Activated CD8-positive, alpha-beta memory T cell treated with anti-CD3 and anti-CD28 coated beads, Interleukin-2, amount 10 ng/mL, durations not matched to agents 7 days and 5 days (primary cell): Measurements from ENCODE around the gene ATF6. TPM values are rescaled to one million over a fixed set of nuclear protein-coding genes. Genes with fewer than 3 reads are reported as not detected.

ENCODE experiments used
- ATAC-seq: fragments of 150-1000 bp; cut with Tn5 transposase; one replicate; pipeline ENCODE4 v1.10.0; 2021; ENCODE audit warnings: moderate library complexity
- CTCF ChIA-PET: fragments of 350-600 bp; sonication (Branson Sonifier 250); formaldehyde crosslinking; loops from one replicate; lab custom pipeline; 2021; ENCODE audit warnings: antibody characterized with exemption; lab: Charles Lee
- DNase-seq: peaks from one replicate; pipeline ENCODE4 v3.0.0-alpha.2; 2020
- H3K27ac Mint-ChIP-seq: one replicate; pipeline ENCODE4 v1.8.0; 2021; ENCODE audit warnings: mild to moderate bottlenecking, mixed read lengths
- H3K27me3 Mint-ChIP-seq: one replicate; pipeline ENCODE4 v1.8.0; 2021; ENCODE audit warnings: mixed read lengths
- H3K36me3 Mint-ChIP-seq: one replicate; pipeline ENCODE4 v1.8.0; 2021; ENCODE audit warnings: mild to moderate bottlenecking, mixed read lengths
- H3K4me1 Mint-ChIP-seq: one replicate; pipeline ENCODE4 v1.8.0; 2021; ENCODE audit warnings: mixed read lengths
- H3K4me3 Mint-ChIP-seq: one replicate; pipeline ENCODE4 v1.8.0; 2021; ENCODE audit warnings: mild to moderate bottlenecking, moderate library complexity, mixed read lengths
- H3K9me3 Mint-ChIP-seq: one replicate; pipeline ENCODE4 v1.8.0; 2022; ENCODE audit warnings: low read depth, mixed read lengths
- total RNA-seq, 2 experiments: library from RNA; stranded (reverse); gene quantifications; one replicate each; pipeline ENCODE4 v1.2.3, GENCODE V29; 2021

ATF6 gene
- total RNA-seq, 2 experiments from 2014 or later: 16.8 to 21.3 TPM

GRCh38 chr1:161988413-161988812 is 222.3 kb downstream of the ATF6 start:
- DNase-seq (no peak), ATAC-seq (no peak)
- Mint-ChIP-seq H3K4me3 (no peak overlapping the region), H3K4me1 (no peaks in the 10 kb centered on the region), H3K27ac (no peak overlapping the region), H3K36me3 (peaks cover 1% of the 10 kb centered on the region), H3K27me3 (peaks cover 15% of the 10 kb centered on the region), H3K9me3 (peaks cover 3% of the 10 kb centered on the region)
- CTCF ChIA-PET: no interaction called here

DNA sequence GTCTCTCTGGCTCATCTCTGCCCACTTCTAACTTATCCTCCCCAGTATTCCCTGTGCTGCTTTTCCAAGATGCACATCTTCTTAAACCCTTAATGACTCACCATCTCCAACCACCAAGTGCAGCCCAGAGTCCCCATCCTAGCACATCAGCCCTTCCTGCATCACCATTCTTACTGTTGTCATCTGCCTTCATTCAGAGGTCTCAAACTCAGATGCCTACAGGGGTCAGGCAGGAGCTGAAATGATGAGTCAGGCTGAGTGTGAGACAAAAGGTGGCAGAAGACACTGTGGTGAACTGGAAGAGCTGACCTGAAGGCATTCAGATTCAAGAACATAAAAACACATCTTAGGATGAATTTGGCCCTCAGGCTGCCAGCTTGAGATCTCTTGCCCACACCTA is 223.0 kb downstream of the ATF6 start:
- Mint-ChIP-seq H3K4me1 (no peaks in the 10 kb centered on the region), H3K36me3 (peaks cover 1% of the 10 kb centered on the region), H3K4me3 (no peak overlapping the region), H3K27me3 (peaks cover 15% of the 10 kb centered on the region), H3K9me3 (peaks cover 3% of the 10 kb centered on the region), H3K27ac (no peak overlapping the region)
- CTCF ChIA-PET: no interaction called here
- DNase-seq (no peak), ATAC-seq (no peak)

GRCh38 chr1:161989786-161990185 is 223.7 kb downstream of the ATF6 start:
- Mint-ChIP-seq H3K27ac (no peak overlapping the region), H3K9me3 (peaks cover 3% of the 10 kb centered on the region), H3K27me3 (peaks cover 15% of the 10 kb centered on the region), H3K4me1 (no peaks in the 10 kb centered on the region), H3K4me3 (no peak overlapping the region), H3K36me3 (peaks cover 1% of the 10 kb centered on the region)
- DNase-seq (no peak), ATAC-seq (no peak)
- CTCF ChIA-PET: no interaction called here

GRCh38 chr1:161993576-161993975 is 227.5 kb downstream of the ATF6 start:
- no peak overlapping the region for H3K4me3 Mint-ChIP-seq
- H3K36me3 Mint-ChIP-seq: no peaks in the 10 kb centered on the region
- ATAC-seq: no peak
- H3K27me3 Mint-ChIP-seq: peaks cover 8% of the 10 kb centered on the region
- H3K4me1 Mint-ChIP-seq: no peaks in the 10 kb centered on the region
- no peaks in the 10 kb centered on the region for H3K9me3 Mint-ChIP-seq
- no peak overlapping the region for H3K27ac Mint-ChIP-seq
- CTCF ChIA-PET: no interaction called here
- no peak for DNase-seq

DNA sequence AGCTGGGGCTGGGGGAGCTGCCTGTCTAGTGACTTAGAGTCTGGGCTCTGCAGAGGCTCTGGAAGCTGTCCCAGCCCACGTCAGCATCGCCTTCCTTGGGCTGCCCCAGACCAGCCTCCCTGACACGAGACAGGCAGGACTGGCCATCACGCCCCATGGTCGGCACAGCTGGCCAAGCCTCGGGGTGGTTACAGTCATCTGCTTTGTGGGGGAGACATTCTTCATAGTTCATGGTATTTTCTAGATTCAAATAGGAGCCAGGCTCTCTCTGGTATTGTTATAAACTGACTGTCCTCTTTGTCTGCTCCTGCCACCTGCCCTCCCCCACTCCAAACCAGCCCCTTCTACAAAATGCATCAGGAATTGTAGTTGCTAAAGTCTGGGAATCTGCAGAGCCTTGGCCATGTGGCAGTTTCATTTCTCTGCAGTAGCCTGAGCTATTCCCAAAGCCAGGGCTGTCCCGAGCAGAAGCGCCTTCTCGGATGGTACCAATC is 228.1 kb downstream of the ATF6 start:
- Mint-ChIP-seq H3K27me3 (peaks cover 8% of the 10 kb centered on the region), H3K9me3 (no peaks in the 10 kb centered on the region), H3K4me3 (no peak overlapping the region), H3K4me1 (no peaks in the 10 kb centered on the region), H3K27ac (no peak overlapping the region), H3K36me3 (no peaks in the 10 kb centered on the region)
- CTCF ChIA-PET: no interaction called here
- ATAC-seq: no peak
- no peak for DNase-seq

- Mint-ChIP-seq H3K4me1 (no peaks in the 10 kb centered on the region), H3K4me3 (no peak overlapping the region), H3K9me3 (no peaks in the 10 kb centered on the region), H3K27me3 (peaks cover 3% of the 10 kb centered on the region), H3K27ac (no peak overlapping the region), H3K36me3 (no peaks in the 10 kb centered on the region)
- DNase-seq (no peak), ATAC-seq (no peak)
- CTCF ChIA-PET: no interaction called here
Measured at GRCh38 chr1:161997152-161997551, 231.0 kb downstream of the ATF6 start.

DNA sequence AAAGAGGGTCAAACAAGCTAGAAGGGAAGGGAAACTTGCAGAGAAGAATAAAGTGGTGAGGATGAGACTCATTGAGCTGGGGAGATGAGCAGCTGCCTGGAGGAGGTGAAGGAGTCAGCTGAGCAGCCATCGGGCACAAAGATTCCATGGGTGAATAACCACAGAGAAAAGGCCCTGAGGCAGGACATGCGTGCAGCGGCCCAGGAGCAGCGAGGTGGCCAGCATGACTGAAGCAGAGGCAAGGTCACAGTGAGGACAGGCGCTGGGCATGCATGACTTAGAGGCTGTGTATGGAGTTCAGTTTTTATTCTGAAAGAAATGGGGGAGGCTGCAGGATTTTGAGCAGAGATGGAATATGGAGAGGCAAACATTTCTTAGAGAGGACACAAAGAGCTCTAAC is 232.7 kb downstream of the ATF6 start:
- CTCF ChIA-PET: no interaction called here
- H3K4me3 Mint-ChIP-seq: no peak overlapping the region
- H3K36me3 Mint-ChIP-seq: no peaks in the 10 kb centered on the region
- no peak for ATAC-seq
- H3K27me3 Mint-ChIP-seq: peaks cover 6% of the 10 kb centered on the region
- no peak for DNase-seq
- peaks cover 2% of the 10 kb centered on the region for H3K4me1 Mint-ChIP-seq
- no peak overlapping the region for H3K27ac Mint-ChIP-seq
- H3K9me3 Mint-ChIP-seq: no peaks in the 10 kb centered on the region

GRCh38 chr1:161999301-162000052 is 233.4 kb downstream of the ATF6 start:
- Mint-ChIP-seq H3K4me3 (no peak overlapping the region), H3K4me1 (peaks cover 2% of the 10 kb centered on the region), H3K27me3 (peaks cover 11% of the 10 kb centered on the region), H3K9me3 (no peaks in the 10 kb centered on the region), H3K27ac (no peak overlapping the region), H3K36me3 (no peaks in the 10 kb centered on the region)
- CTCF ChIA-PET: no interaction called here
- DNase-seq (no peak), ATAC-seq (no peak)

GRCh38 chr1:162000053-162000420 is 233.9 kb downstream of the ATF6 start:
- CTCF ChIA-PET: no interaction called here

DNA sequence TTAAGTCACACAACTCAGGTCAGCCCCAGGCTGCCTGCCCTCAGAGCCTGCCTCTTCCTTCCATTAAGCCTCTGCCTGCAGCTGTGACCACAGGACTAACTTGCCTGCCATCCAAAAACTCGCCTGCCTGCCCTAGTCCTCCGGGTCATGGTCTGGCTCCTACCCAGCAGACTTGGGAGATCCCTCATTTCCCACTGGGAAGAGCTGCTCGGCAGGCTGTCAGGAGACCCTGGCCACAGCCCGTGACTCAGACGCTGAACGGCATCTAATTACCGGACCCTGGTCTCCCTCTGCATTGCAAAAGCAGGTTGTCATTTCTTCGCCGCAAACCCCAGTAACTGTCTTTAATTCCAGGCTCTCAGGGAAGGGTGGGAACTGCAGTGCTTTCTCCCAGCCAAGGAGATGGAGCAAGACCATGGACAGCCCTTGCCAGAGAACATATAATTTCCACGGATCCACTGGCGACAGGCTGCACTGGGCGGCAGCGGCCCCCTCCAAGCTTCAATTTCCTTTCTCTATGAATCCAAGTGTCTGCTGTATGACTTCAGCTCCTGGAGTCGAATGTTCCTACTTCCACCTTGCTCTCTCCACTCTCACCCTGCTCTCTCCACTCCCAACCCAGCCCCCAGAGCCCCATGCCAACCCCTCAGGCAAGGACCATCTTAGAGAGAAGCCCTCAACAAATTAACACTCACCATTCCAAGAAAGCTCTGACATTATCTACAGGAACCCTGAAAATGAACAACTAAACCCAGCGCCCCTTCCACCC is 237.1 kb downstream of the ATF6 start:
- H3K4me3 Mint-ChIP-seq: no peak overlapping the region
- no peak for ATAC-seq
- H3K36me3 Mint-ChIP-seq: no peaks in the 10 kb centered on the region
- peaks cover 2% of the 10 kb centered on the region for H3K4me1 Mint-ChIP-seq
- CTCF ChIA-PET: no interaction called here
- H3K9me3 Mint-ChIP-seq: no peaks in the 10 kb centered on the region
- H3K27me3 Mint-ChIP-seq: peaks cover 29% of the 10 kb centered on the region
- no peak overlapping the region for H3K27ac Mint-ChIP-seq
- no peak for DNase-seq

More at GRCh38 chr1:162000053-162000420, 233.9 kb downstream of the ATF6 start:
- DNase-seq (no peak), ATAC-seq (no peak)
- Mint-ChIP-seq H3K4me1 (peaks cover 2% of the 10 kb centered on the region), H3K4me3 (no peak overlapping the region), H3K27me3 (peaks cover 17% of the 10 kb centered on the region), H3K27ac (no peak overlapping the region), H3K9me3 (no peaks in the 10 kb centered on the region), H3K36me3 (no peaks in the 10 kb centered on the region)

DNA sequence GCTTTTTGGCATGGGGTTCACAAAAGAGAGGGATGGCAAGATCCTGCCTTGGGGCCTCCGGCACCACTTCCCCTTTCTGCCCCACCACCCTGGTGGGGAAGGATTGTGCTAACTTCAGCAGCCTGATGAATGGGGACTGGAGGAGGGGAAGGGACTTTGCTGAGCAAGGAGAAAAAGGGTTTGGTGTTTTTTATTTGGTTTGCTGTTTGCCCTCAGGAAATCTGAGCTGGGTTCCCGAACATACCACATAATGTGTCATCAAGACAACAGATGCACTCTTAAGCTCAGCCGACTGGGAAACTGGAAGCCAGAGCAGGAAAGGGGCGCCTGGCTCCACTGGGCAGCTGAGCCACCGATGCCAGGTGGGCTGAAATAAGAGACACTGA is 237.7 kb downstream of the ATF6 start:
- no peak overlapping the region for H3K27ac Mint-ChIP-seq
- H3K9me3 Mint-ChIP-seq: no peaks in the 10 kb centered on the region
- peaks cover 29% of the 10 kb centered on the region for H3K27me3 Mint-ChIP-seq
- peaks cover 2% of the 10 kb centered on the region for H3K4me1 Mint-ChIP-seq
- CTCF ChIA-PET: no interaction called here
- DNase-seq (no peak), ATAC-seq (no peak)
- no peaks in the 10 kb centered on the region for H3K36me3 Mint-ChIP-seq
- H3K4me3 Mint-ChIP-seq: no peak overlapping the region

- peaks cover 2% of the 10 kb centered on the region for H3K4me1 Mint-ChIP-seq
- no peak for ATAC-seq
- H3K27me3 Mint-ChIP-seq: peaks cover 29% of the 10 kb centered on the region
- H3K4me3 Mint-ChIP-seq: no peak overlapping the region
- no peaks in the 10 kb centered on the region for H3K36me3 Mint-ChIP-seq
- CTCF ChIA-PET: no interaction called here
- no peak for DNase-seq
- no peaks in the 10 kb centered on the region for H3K9me3 Mint-ChIP-seq
- H3K27ac Mint-ChIP-seq: no peak overlapping the region
Measured at GRCh38 chr1:162004441-162004950, 238.4 kb downstream of the ATF6 start.

DNA sequence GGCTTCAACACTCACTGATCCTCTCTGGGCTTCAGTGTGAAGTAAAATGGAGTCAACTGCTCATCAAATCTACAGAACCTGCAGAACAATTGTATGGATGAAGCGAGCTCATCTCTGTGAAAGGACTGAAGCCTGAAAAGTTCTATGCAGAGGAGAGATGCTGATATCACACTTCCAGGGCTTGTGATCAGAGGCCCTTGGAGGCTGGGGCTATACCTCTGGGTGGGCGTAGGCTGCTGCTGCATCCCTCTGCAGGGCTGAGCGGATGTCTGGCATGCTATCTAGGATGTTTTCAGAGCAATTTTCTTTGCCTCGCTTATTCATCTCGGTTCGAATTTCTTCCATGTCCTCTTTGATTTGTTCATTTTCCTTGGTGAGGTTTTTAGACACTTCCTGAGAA is 240.0 kb downstream of the ATF6 start:
- no peak for DNase-seq
- Mint-ChIP-seq H3K4me1 (peaks cover 2% of the 10 kb centered on the region), H3K36me3 (no peaks in the 10 kb centered on the region), H3K27ac (no peak overlapping the region), H3K9me3 (no peaks in the 10 kb centered on the region), H3K4me3 (no peak overlapping the region), H3K27me3 (peaks cover 29% of the 10 kb centered on the region)
- no peak for ATAC-seq
- CTCF ChIA-PET: no interaction called here

DNA sequence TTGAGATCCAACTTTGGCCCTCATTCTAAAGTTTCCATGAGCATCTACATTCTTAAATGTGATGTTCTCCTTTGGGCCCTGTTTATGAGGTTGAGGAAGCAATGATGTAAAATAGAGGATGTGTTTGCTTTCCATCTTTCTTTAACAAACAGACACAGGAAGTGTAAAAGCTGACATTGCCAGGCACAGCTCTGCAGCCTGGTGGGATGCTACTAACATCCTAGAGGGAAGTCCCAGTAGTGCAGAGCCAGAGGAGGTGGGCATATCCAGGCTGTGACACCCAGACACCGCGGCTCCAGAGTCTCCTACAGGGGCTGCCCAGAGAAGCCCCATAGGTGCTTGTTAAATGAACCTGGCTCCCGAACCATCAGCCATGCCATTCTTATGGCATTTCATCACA is 241.3 kb downstream of the ATF6 start:
- H3K9me3 Mint-ChIP-seq: no peaks in the 10 kb centered on the region
- CTCF ChIA-PET: no interaction called here
- H3K27ac Mint-ChIP-seq: no peak overlapping the region
- no peak for DNase-seq
- H3K27me3 Mint-ChIP-seq: peaks cover 29% of the 10 kb centered on the region
- H3K4me1 Mint-ChIP-seq: peaks cover 2% of the 10 kb centered on the region
- no peaks in the 10 kb centered on the region for H3K36me3 Mint-ChIP-seq
- no peak overlapping the region for H3K4me3 Mint-ChIP-seq
- ATAC-seq: no peak
